ENCODE data around the gene ARHGAP20. TPM values are rescaled to one million over a fixed set of nuclear protein-coding genes. Genes with fewer than 3 reads are reported as not detected.

Gene ARHGAP20
- total RNA-seq, 1 experiment from 2014 or later, result 0.05 TPM

GRCh38 chr11:110654456-110654855 is 57.8 kb downstream of the ARHGAP20 start:
- Histone ChIP-seq H3K27me3 (replicated peaks; ENCODE audit: control insufficient read depth, insufficient read depth, low read length) (no peaks in the 10 kb centered on the region), H3K4me3 (ENCODE audit: low read depth, low read length) (no peak overlapping the region), H3K36me3 (ENCODE audit: control insufficient read depth, insufficient read depth, low read length) (no peaks in the 10 kb centered on the region), H3K4me1 (no peaks in the 10 kb centered on the region), H3K9me3 (no peaks in the 10 kb centered on the region)
- H3K9me3 Mint-ChIP-seq (ENCODE audit: unreplicated experiment), result peaks cover 25% of the 10 kb centered on the region
- no TSS peak for BruUV-seq (replicated peaks)
- no peak for TF ChIP-seq CTCF (IDR thresholded peaks at IDR 0.05; ENCODE audit: insufficient read depth in 1 of 2, low read depth in 1 of 2, low read length in 1 of 2, severe bottlenecking in 1 of 2, unreplicated experiment in 1 of 2)
- no peak overlapping the region for H3K27ac Mint-ChIP-seq (ENCODE audit: unreplicated experiment)
- H3K4me3 Mint-ChIP-seq (ENCODE audit: unreplicated experiment), result no peak overlapping the region
- H3K27me3 Mint-ChIP-seq (ENCODE audit: insufficient read depth, unreplicated experiment), result peaks cover 8% of the 10 kb centered on the region
- ChIA-PET CTCF (no interaction called here), POLR2A (no interaction called here)
- no peaks in the 10 kb centered on the region for H3K4me1 Mint-ChIP-seq (ENCODE audit: low read depth, unreplicated experiment)
- H3K36me3 Mint-ChIP-seq (ENCODE audit: insufficient read depth, unreplicated experiment), result no peaks in the 10 kb centered on the region
- no peak for DNase-seq
- intact Hi-C loops (cut with micrococcal nuclease; ENCODE audit: unreplicated experiment), result no loop called here

- intact Hi-C loops (cut with micrococcal nuclease; ENCODE audit: unreplicated experiment), result no loop called here
- BruUV-seq (replicated peaks), result no TSS peak
- Mint-ChIP-seq H3K36me3 (ENCODE audit: insufficient read depth, unreplicated experiment) (no peaks in the 10 kb centered on the region), H3K4me1 (ENCODE audit: low read depth, unreplicated experiment) (no peaks in the 10 kb centered on the region), H3K9me3 (ENCODE audit: unreplicated experiment) (no peaks in the 10 kb centered on the region), H3K27me3 (ENCODE audit: insufficient read depth, unreplicated experiment) (peaks cover 18% of the 10 kb centered on the region), H3K27ac (ENCODE audit: unreplicated experiment) (no peak overlapping the region), H3K4me3 (ENCODE audit: unreplicated experiment) (no peak overlapping the region)
- Histone ChIP-seq H3K4me1 (no peaks in the 10 kb centered on the region), H3K27me3 (replicated peaks; ENCODE audit: control insufficient read depth, insufficient read depth, low read length) (no peaks in the 10 kb centered on the region), H3K36me3 (ENCODE audit: control insufficient read depth, insufficient read depth, low read length) (no peaks in the 10 kb centered on the region), H3K4me3 (ENCODE audit: low read depth, low read length) (no peak overlapping the region), H3K9me3 (no peaks in the 10 kb centered on the region)
- ChIA-PET CTCF (no interaction called here), POLR2A (no interaction called here)
- DNase-seq, result no peak
- no peak for TF ChIP-seq CTCF (IDR thresholded peaks at IDR 0.05; ENCODE audit: insufficient read depth in 1 of 2, low read depth in 1 of 2, low read length in 1 of 2, severe bottlenecking in 1 of 2, unreplicated experiment in 1 of 2)
These were observed 67.0 kb downstream of the ARHGAP20 start for GRCh38 chr11:110645253-110645652.

GRCh38 chr11:110634370-110634769 is 77.9 kb downstream of the ARHGAP20 start:
- CTCF ChIA-PET, result no interaction called here
- Histone ChIP-seq H3K36me3 (ENCODE audit: control insufficient read depth, insufficient read depth, low read length) (no peaks in the 10 kb centered on the region), H3K4me3 (ENCODE audit: low read depth, low read length) (no peak overlapping the region), H3K9me3 (no peaks in the 10 kb centered on the region), H3K27me3 (replicated peaks; ENCODE audit: control insufficient read depth, insufficient read depth, low read length) (no peaks in the 10 kb centered on the region), H3K4me1 (no peaks in the 10 kb centered on the region)
- Mint-ChIP-seq H3K27me3 (ENCODE audit: insufficient read depth, unreplicated experiment) (peaks cover 9% of the 10 kb centered on the region), H3K4me3 (ENCODE audit: unreplicated experiment) (no peak overlapping the region), H3K36me3 (ENCODE audit: insufficient read depth, unreplicated experiment) (no peaks in the 10 kb centered on the region), H3K4me1 (ENCODE audit: low read depth, unreplicated experiment) (no peaks in the 10 kb centered on the region), H3K9me3 (ENCODE audit: unreplicated experiment) (no peaks in the 10 kb centered on the region), H3K27ac (ENCODE audit: unreplicated experiment) (no peak overlapping the region)
- intact Hi-C loops (cut with micrococcal nuclease; ENCODE audit: unreplicated experiment), result loop anchor here (5.0 kb wide), 1 partner anchor 117 kb away; no protein-coding TSS in a partner anchor
- BruUV-seq (replicated peaks), result no TSS peak
- no peak for DNase-seq
- POLR2A ChIA-PET, result no interaction called here
- TF ChIP-seq CTCF (IDR thresholded peaks at IDR 0.05; ENCODE audit: insufficient read depth in 1 of 2, low read depth in 1 of 2, low read length in 1 of 2, severe bottlenecking in 1 of 2, unreplicated experiment in 1 of 2), result no peak
